H1 (cell line): ENCODE measurements around the gene PLPP4. TPM values are rescaled to one million over a fixed set of nuclear protein-coding genes. Genes with fewer than 3 reads are reported as not detected.

Experiments used
- RNF2 ChIP-seq: fragments of 200-900, 300-1000 bp; sonication (generic); IDR thresholded peaks from 2 replicates; pipeline ENCODE4 v1.7.1; 2016; ENCODE audit warnings: borderline replicate concordance, low read depth, mild to moderate bottlenecking, antibody characterized with exemption, low read length; ENCODE audit not compliant: poor library complexity, severe bottlenecking; ENCODE audit errors: missing control alignments
- polyA plus RNA-seq, 7 experiments: library from polyadenylated mRNA; depleted of rRNA in 3 of 7; stranded (reverse) in 5 of 7; unstranded in 2 of 7; fragments of >200 nt in 5 of 7; fragments of 200-250 nt in 2 of 7; gene quantifications; 1 replicate in 5 of 7; 2 replicates in 1 of 7; 4 replicates in 1 of 7; pipeline versions ENCODE4 v1.2.1 to v1.2.3, GENCODE V29; 2011 to 2013; ENCODE audit warnings: missing spikeins in 2 of 7, mixed read lengths in 2 of 7
- total RNA-seq: library from RNA; stranded (reverse); fragmentation: NEBNext Ultra II Directional; extraction: Animal tissue kit (Norgen Biotek cat#: 25700); gene quantifications from 2 replicates; pipeline ENCODE4 v1.2.1, GENCODE V29; 2021

PLPP4 gene
- total and polyA plus RNA-seq, 2 of the 8 experiments (the other 6 are each of a cell fraction or from before 2014, with no cell fraction given), result 0.30 TPM; not detected in 1

DNA sequence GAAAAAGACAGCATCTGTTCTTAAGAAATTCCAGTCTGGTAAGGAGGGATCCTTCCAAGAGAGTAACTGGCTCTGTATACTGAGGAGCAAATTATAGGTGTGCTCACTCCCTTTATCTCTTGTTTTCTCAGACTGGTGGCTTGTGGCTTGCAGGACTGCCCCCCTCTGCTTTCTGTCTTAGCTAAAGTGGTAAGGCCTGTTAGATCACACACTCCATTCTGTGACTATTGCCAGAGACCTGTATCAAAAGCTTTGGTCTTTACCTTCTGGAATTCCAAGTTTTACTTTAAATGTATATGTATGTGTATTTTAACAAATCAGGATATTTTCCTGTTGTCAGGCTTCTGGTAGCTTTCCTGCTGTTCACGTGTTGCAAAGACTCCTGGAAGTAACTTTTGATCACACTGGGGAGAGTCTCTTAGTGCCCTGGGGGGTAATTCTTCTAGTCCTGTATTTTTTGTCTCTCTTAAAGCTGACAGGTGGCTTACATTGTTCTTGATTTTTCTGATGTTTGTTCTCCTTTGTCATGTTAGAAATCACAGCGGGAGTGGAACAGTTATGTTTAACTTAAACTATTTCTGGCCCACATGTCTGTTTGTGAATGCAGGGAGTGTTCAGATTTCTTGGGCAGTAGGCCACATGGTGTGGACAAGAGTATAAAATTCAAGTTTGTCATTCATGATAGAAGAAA lies 99.0 kb downstream of the PLPP4 start (continued):
- TF ChIP-seq RNF2, result no peak
